Activated naive CD8-positive, alpha-beta T cell treated with anti-CD3 and anti-CD28 coated beads for 36 hours (primary cell): ENCODE data around the gene RFPL4AL1. TPM values are rescaled to one million over a fixed set of nuclear protein-coding genes. Genes with fewer than 3 reads are reported as not detected.
"Not testable (repeated sequence)": the region's sequence is repeated elsewhere in the genome, so short reads cannot be mapped to it uniquely, and the experiment has no call there.

Experiments
- DNase-seq: peaks from one replicate; pipeline ENCODE4 v3.0.0; 2021
- H3K27ac Mint-ChIP-seq: one replicate; pipeline ENCODE4 v1.8.0; 2022; ENCODE audit warnings: mild to moderate bottlenecking, moderate library complexity, mixed read lengths
- H3K27me3 Mint-ChIP-seq: one replicate; pipeline ENCODE4 v1.8.0; 2022; ENCODE audit warnings: mild to moderate bottlenecking, mixed read lengths
- H3K36me3 Mint-ChIP-seq: one replicate; pipeline ENCODE4 v1.8.0; 2021; ENCODE audit warnings: mild to moderate bottlenecking, mixed read lengths
- H3K4me1 Mint-ChIP-seq: one replicate; pipeline ENCODE4 v1.8.0; 2021; ENCODE audit warnings: mixed read lengths
- H3K4me3 Mint-ChIP-seq: one replicate; pipeline ENCODE4 v1.8.0; 2022; ENCODE audit warnings: mild to moderate bottlenecking, moderate library complexity, mixed read lengths
- H3K9me3 Mint-ChIP-seq: one replicate; pipeline ENCODE4 v1.8.0; 2022; ENCODE audit warnings: mixed read lengths
- total RNA-seq, 2 experiments: library from RNA; stranded (reverse); gene quantifications; one replicate each; pipeline ENCODE4 v1.2.3, GENCODE V29; 2021

Gene RFPL4AL1
- not detected for total RNA-seq

GRCh38 chr19:55768818-55769217 is at the start of gene RFPL4AL1:
Gene RFPL4AL1 (plus strand): TSS chr19:55769118. CDS start chr19:55771805, 2,687 bp downstream.
- H3K36me3 Mint-ChIP-seq, H3K27ac Mint-ChIP-seq, DNase-seq, H3K9me3 Mint-ChIP-seq, H3K4me1 Mint-ChIP-seq, H3K4me3 Mint-ChIP-seq: not testable (repeated sequence)
- H3K27me3 Mint-ChIP-seq = peaks cover 34% of the 10 kb centered on the region

DNA sequence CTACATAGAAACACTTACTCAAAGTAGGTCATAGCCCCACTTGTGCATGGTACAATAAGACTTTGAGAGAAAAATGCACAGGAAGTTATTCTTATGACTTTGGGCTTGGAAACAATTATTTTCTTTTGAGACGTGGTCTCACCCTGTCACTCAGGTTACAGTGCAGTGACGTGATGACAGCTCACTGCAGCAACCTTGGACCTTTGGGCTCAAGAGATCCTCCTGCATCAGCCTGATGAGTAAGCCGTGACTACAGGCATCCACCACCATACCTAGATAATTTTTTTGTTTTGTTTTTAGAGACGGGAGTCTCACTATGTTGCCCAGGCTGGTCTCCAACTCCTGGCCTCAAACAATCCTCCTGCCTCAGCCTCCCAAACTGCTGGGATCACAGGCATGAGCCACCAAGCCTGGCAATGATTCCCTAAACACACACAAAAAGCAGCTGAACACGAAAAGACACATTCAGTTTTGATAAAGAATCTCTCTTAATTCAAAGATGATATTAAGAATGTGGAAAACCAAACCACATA is 48.6 kb upstream of the RFPL4AL1 start:
- Mint-ChIP-seq H3K27me3 (peaks cover 55% of the 10 kb centered on the region), H3K4me1 (no peaks in the 10 kb centered on the region), H3K4me3 (no peak overlapping the region), H3K27ac (no peak overlapping the region), H3K9me3 (peaks cover 13% of the 10 kb centered on the region), H3K36me3 (no peaks in the 10 kb centered on the region)
- DNase-seq = no peak

DNA sequence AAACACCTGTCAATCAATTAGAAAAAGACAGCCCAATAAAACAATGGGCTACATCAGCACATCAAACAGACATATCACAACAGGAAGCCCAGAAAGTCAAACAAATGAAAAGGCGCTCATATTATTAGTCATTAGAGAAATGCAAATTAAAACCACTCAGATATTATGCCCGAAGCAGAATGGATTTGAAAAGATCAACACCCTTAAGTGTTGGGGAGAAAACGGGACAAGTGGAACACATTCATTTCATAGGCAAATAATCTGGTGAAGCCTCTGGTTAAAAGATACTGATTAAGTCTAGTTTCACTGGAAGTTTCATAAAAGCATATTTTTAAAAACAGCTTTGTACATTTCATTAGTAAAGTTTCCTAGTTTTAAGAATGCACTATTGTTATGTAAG is 48.1 kb upstream of the RFPL4AL1 start:
- Mint-ChIP-seq H3K9me3 (peaks cover 13% of the 10 kb centered on the region), H3K27me3 (peaks cover 56% of the 10 kb centered on the region)

GRCh38 chr19:55723491-55723890 is 45.4 kb upstream of the RFPL4AL1 start:
- Mint-ChIP-seq H3K4me1 (no peaks in the 10 kb centered on the region), H3K27ac (no peak overlapping the region), H3K9me3 (peaks cover 13% of the 10 kb centered on the region), H3K36me3 (no peaks in the 10 kb centered on the region), H3K27me3 (peaks cover 40% of the 10 kb centered on the region), H3K4me3 (no peak overlapping the region)
- DNase-seq = no peak

More for the DNA sequence above, 48.1 kb upstream of the RFPL4AL1 start:
- no peaks in the 10 kb centered on the region for H3K4me1 Mint-ChIP-seq
- no peak for DNase-seq
- no peak overlapping the region for H3K4me3 Mint-ChIP-seq
- no peaks in the 10 kb centered on the region for H3K36me3 Mint-ChIP-seq
- no peak overlapping the region for H3K27ac Mint-ChIP-seq

DNA sequence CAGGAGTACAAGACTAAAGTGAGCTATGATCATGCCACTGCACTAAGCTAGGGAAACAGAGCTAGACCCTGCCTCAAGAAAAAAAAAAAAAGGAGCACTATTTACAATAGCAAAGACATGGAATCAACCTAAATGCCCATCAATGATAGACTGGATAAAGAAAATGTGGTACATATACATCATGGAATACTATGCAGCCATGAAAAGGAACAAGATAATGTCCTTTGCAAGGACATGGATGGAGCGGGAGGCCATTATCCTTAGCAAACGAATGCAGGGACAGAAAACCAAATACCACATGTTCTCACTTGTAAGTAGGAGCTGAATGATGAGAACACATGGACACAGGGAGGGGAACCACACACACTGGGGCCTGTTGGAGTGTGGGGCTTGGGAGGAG is 38.5 kb upstream of the RFPL4AL1 start:
- not testable (repeated sequence) for H3K27ac Mint-ChIP-seq, H3K4me1 Mint-ChIP-seq, H3K9me3 Mint-ChIP-seq, DNase-seq, H3K4me3 Mint-ChIP-seq, H3K27me3 Mint-ChIP-seq, H3K36me3 Mint-ChIP-seq

DNA sequence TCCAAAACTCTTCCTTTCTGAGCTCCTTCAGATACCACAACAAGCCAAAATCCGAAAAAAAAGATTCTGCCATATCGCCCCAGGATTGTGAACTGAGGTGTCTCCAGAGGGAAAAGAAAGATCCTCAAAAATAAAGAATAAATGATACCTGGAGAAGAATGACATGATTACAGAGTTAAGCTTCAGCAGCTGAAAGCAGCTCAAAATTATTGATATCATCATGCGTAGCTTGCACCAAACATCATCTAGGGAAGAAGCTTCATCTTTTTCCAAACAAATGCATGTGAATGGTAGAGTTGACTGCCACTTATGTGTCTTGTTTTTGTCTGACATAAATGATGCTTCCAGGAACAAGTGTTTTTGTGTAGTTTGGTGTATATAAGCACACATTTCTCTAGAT is 30.6 kb upstream of the RFPL4AL1 start, which contains the start of gene NLRP9:
NLRP9 (minus strand) TSS at position 101 of the 400 bp plus-strand sequence; CDS start at position 73, 28 bp downstream.
- DNase-seq = no peak

GRCh38 chr19:55750715-55751114 is 18.2 kb upstream of the RFPL4AL1 start:
- Mint-ChIP-seq H3K9me3 (no peaks in the 10 kb centered on the region), H3K36me3 (no peaks in the 10 kb centered on the region), H3K27me3 (peaks cover 21% of the 10 kb centered on the region), H3K4me3 (no peak overlapping the region), H3K27ac (no peak overlapping the region), H3K4me1 (no peaks in the 10 kb centered on the region)
- DNase-seq = no peak

More for the DNA sequence above, 30.6 kb upstream of the RFPL4AL1 start, which contains the start of gene NLRP9:
- Mint-ChIP-seq H3K36me3 (no peaks in the 10 kb centered on the region), H3K9me3 (no peaks in the 10 kb centered on the region), H3K4me3 (no peak within 1 kb of the TSS), H3K27me3 (peaks cover 13% of the 10 kb centered on the region), H3K27ac (no peak within 1 kb of the TSS), H3K4me1 (no peaks in the 10 kb centered on the region)

- Mint-ChIP-seq H3K27ac (no peak overlapping the region), H3K27me3 (peaks cover 28% of the 10 kb centered on the region), H3K36me3 (no peaks in the 10 kb centered on the region), H3K9me3 (no peaks in the 10 kb centered on the region), H3K4me3 (no peak overlapping the region), H3K4me1 (no peaks in the 10 kb centered on the region)
- no peak for DNase-seq
Observed at GRCh38 chr19:55753401-55753800, 15.5 kb upstream of the RFPL4AL1 start.

DNA sequence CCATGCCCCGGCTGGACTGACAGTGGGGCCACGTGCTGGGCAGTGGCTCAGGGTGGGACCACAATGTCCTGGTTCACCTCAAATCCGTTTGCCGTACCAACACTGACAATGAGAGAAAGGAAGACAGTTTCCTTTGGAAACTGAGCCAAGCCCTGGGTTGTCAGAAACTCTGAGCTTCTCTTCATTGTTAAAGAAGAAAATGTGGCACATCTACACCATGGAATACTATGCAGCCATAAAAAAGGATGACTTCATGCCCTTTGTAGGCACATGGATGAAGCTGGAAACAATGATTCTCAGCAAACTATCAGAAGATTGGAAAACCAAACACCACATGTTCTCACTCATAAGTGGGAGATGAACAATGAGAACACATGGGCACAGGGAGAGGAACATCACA is 12.1 kb upstream of the RFPL4AL1 start:
- not testable (repeated sequence) for H3K9me3 Mint-ChIP-seq

DNA sequence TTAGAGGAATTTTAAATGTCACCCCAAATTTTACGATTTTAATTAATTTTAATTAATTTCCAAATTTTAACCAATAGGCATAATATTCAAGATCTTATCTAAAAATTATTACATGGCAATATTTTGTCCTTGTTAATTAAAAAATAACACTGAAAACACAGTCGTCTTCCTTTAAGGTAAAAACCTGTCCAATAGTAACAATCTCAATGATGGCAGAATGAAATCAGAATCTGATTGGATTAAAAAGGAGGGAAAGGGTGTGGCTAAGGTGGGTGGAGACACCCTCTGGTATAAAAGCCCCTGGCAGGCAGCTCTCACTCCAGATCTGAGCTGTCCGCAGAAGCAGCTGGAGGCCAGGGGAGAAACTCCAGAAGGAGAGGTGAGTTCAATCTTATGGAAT is 10.1 kb upstream of the RFPL4AL1 start, which contains the start of gene RFPL4A:
RFPL4A (plus strand) TSS at position 301 of the 400 bp plus-strand sequence. CDS start 2,704 bp downstream, outside the sequence.
- not testable (repeated sequence) for H3K27ac Mint-ChIP-seq, H3K36me3 Mint-ChIP-seq, H3K4me1 Mint-ChIP-seq, DNase-seq, H3K9me3 Mint-ChIP-seq, H3K4me3 Mint-ChIP-seq
- H3K27me3 Mint-ChIP-seq = peaks cover 28% of the 10 kb centered on the region

More for the DNA sequence above, 12.1 kb upstream of the RFPL4AL1 start:
- H3K27me3 Mint-ChIP-seq = peaks cover 36% of the 10 kb centered on the region
- not testable (repeated sequence) for H3K36me3 Mint-ChIP-seq, H3K27ac Mint-ChIP-seq, H3K4me3 Mint-ChIP-seq, DNase-seq, H3K4me1 Mint-ChIP-seq

- no peaks in the 10 kb centered on the region for H3K4me1 Mint-ChIP-seq
- peaks cover 31% of the 10 kb centered on the region for H3K27me3 Mint-ChIP-seq
- H3K36me3 Mint-ChIP-seq = no peaks in the 10 kb centered on the region
- H3K27ac Mint-ChIP-seq = no peak overlapping the region
- no peak overlapping the region for H3K4me3 Mint-ChIP-seq
- peaks cover 4% of the 10 kb centered on the region for H3K9me3 Mint-ChIP-seq
- DNase-seq = no peak
Observed at GRCh38 chr19:55766466-55766865, 2.5 kb upstream of the RFPL4AL1 start.

GRCh38 chr19:55769632-55770031 is 714 bp downstream of the RFPL4AL1 start:
- H3K4me1 Mint-ChIP-seq, H3K36me3 Mint-ChIP-seq, H3K4me3 Mint-ChIP-seq, H3K9me3 Mint-ChIP-seq, H3K27ac Mint-ChIP-seq, DNase-seq: not testable (repeated sequence)
- H3K27me3 Mint-ChIP-seq = peaks cover 37% of the 10 kb centered on the region

DNA sequence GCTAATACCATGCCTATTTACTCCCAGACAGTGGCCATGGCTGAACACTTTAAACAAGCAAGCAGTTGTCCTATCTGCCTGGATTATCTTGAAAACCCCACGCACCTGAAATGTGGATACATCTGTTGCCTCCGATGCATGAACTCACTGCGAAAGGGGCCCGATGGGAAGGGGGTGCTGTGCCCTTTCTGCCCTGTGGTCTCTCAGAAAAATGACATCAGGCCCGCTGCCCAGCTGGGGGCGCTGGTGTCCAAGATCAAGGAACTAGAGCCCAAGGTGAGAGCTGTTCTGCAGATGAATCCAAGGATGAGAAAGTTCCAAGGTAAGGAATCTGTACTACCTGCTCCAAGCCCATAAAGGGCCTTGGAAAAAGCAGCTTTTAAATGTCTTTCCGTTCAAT is 8.6 kb downstream of the RFPL4AL1 start:
- DNase-seq = no peak
- Mint-ChIP-seq H3K9me3 (no peaks in the 10 kb centered on the region), H3K36me3 (no peaks in the 10 kb centered on the region), H3K27ac (no peak overlapping the region), H3K4me1 (no peaks in the 10 kb centered on the region), H3K4me3 (no peak overlapping the region), H3K27me3 (peaks cover 61% of the 10 kb centered on the region)

- DNase-seq = no peak
- no peak overlapping the region for H3K27ac Mint-ChIP-seq
- peaks cover 68% of the 10 kb centered on the region for H3K27me3 Mint-ChIP-seq
- no peak overlapping the region for H3K4me3 Mint-ChIP-seq
- H3K36me3 Mint-ChIP-seq = no peaks in the 10 kb centered on the region
- no peaks in the 10 kb centered on the region for H3K9me3 Mint-ChIP-seq
- no peaks in the 10 kb centered on the region for H3K4me1 Mint-ChIP-seq
Observed at GRCh38 chr19:55778331-55778730, 9.4 kb downstream of the RFPL4AL1 start.

- no peaks in the 10 kb centered on the region for H3K9me3 Mint-ChIP-seq
- no peaks in the 10 kb centered on the region for H3K4me1 Mint-ChIP-seq
- H3K36me3 Mint-ChIP-seq = no peaks in the 10 kb centered on the region
- H3K27me3 Mint-ChIP-seq = peaks cover 53% of the 10 kb centered on the region
- no peak overlapping the region for H3K4me3 Mint-ChIP-seq
- no peak for DNase-seq
- no peak overlapping the region for H3K27ac Mint-ChIP-seq
Observed at GRCh38 chr19:55781112-55781511, 12.2 kb downstream of the RFPL4AL1 start.

DNA sequence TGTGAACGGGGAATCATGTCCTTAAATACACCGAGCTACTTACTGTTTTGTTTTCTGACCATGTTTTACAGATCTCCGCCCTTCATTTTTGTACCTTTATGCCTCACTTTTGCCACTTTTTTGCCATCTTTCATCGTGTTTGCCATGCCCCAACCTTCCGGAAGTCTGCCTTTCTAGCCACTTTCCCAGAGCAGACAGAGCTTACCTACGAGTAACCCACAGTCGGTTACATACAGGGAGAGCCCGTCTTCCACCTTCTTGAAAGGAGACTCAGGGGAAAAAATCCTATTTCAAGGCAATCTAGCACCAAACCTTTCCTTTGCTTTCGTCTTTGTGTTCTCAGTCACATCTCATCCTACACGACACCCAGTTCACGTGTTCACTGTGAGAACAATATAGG is 26.1 kb downstream of the RFPL4AL1 start:
- no peak for DNase-seq
- Mint-ChIP-seq H3K4me3 (no peak overlapping the region), H3K4me1 (no peaks in the 10 kb centered on the region), H3K27me3 (peaks cover 16% of the 10 kb centered on the region), H3K27ac (no peak overlapping the region), H3K36me3 (no peaks in the 10 kb centered on the region), H3K9me3 (no peaks in the 10 kb centered on the region)
